Transverse colon (tissue), 4 donors: ENCODE results near the gene SNAPC1.

Experiments
- POLR2A ChIP-seq: fragments of 450-650 bp; IDR thresholded peaks from one replicate; pipeline ENCODE4 v1.6.1; 2016; ENCODE audit warnings: antibody characterized with exemption, mild to moderate bottlenecking, moderate library complexity
- POLR2AphosphoS5 ChIP-seq, 3 donors: sonication (generic); formaldehyde crosslinking; IDR thresholded peaks; one replicate each; pipeline ENCODE4 v1.6.1; 2016; ENCODE audit warnings: antibody characterized with exemption in 3 of 3
- TF ChIP-seq, protein P1 (sequence below), 5 experiments: fragments of 200-600 bp in 3 of 5; fragments of 450-650 bp in 2 of 5; sonication (generic) in 3 of 5; IDR thresholded peaks; 1 replicate in 2 of 5; 2 replicates in 3 of 5; pipeline ENCODE4 v1.5.1; 2016 to 2017; ENCODE audit warnings: antibody characterized with exemption in 5 of 5, inconsistent platforms in 3 of 5, mild to moderate bottlenecking in 2 of 5, moderate library complexity in 1 of 5

DNA sequence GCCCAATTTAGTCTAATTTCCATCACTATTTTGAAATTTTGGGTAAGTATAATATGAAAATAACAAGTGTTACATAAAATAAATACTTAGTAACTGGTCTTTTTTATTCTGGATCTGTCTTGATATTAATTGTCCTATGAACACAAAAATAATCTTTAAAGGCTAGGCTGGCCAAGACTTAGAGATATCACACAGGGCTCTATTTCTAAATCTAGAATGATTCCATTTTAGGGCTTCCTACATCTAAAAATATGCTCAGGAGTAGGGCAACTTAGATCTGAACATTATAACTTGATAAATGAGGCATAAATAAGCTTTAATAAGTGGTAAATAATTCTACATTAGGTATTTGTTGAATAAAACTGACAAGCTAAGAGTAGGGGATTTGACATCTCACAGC is 23.1 kb upstream of the SNAPC1 start:
- TF ChIP-seq, protein P1, sequence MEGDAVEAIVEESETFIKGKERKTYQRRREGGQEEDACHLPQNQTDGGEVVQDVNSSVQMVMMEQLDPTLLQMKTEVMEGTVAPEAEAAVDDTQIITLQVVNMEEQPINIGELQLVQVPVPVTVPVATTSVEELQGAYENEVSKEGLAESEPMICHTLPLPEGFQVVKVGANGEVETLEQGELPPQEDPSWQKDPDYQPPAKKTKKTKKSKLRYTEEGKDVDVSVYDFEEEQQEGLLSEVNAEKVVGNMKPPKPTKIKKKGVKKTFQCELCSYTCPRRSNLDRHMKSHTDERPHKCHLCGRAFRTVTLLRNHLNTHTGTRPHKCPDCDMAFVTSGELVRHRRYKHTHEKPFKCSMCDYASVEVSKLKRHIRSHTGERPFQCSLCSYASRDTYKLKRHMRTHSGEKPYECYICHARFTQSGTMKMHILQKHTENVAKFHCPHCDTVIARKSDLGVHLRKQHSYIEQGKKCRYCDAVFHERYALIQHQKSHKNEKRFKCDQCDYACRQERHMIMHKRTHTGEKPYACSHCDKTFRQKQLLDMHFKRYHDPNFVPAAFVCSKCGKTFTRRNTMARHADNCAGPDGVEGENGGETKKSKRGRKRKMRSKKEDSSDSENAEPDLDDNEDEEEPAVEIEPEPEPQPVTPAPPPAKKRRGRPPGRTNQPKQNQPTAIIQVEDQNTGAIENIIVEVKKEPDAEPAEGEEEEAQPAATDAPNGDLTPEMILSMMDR (IDR thresholded peaks at IDR 0.05) = no peak
- TF ChIP-seq POLR2A = no peak
- no peak for TF ChIP-seq POLR2AphosphoS5 (IDR thresholded peaks at IDR 0.05)
